Karpas-422 (cell line): ENCODE measurements around the gene TGM4. TPM values are rescaled to one million over a fixed set of nuclear protein-coding genes. Genes with fewer than 3 reads are reported as not detected.

ENCODE experiments used
- DNase-seq: peaks from one replicate; pipeline ENCODE4 v3.0.0-alpha.2; 2015
- H2AFZ ChIP-seq: fragments of 200-600 bp; sonication (generic); 2 replicates; pipeline ENCODE4 v1.6.1; 2014; ENCODE audit warnings: antibody characterized with exemption, low read length, mixed read lengths
- H3K27ac ChIP-seq: fragments of 200-600 bp; sonication (generic); 2 replicates; pipeline ENCODE4 v1.5.1; 2014; ENCODE audit warnings: mild to moderate bottlenecking, low read length, moderate library complexity
- H3K27me3 ChIP-seq: fragments of 200-600 bp; sonication (generic); 2 replicates; pipeline ENCODE4 v1.6.1; 2014; ENCODE audit warnings: low read length, mixed read lengths
- H3K36me3 ChIP-seq: fragments of 200-600 bp; sonication (generic); 2 replicates; pipeline ENCODE4 v1.6.1; 2014; ENCODE audit warnings: low read length, mixed read lengths; ENCODE audit not compliant: insufficient read depth
- H3K4me1 ChIP-seq: fragments of 200-600 bp; sonication (generic); 2 replicates; pipeline ENCODE4 v1.6.1; 2014; ENCODE audit warnings: mild to moderate bottlenecking, low read length, mixed read lengths
- H3K4me2 ChIP-seq: fragments of 200-600 bp; sonication (generic); 2 replicates; pipeline ENCODE4 v1.6.1; 2014; ENCODE audit warnings: low read length, low read depth, mild to moderate bottlenecking; ENCODE audit not compliant: poor library complexity, severe bottlenecking
- H3K4me3 ChIP-seq: fragments of 200-600 bp; sonication (generic); 2 replicates; pipeline ENCODE4 v1.5.1; 2014; ENCODE audit warnings: mild to moderate bottlenecking, antibody characterized with exemption, low read length, mixed read lengths
- H3K79me2 ChIP-seq: fragments of 200-600 bp; sonication (generic); 2 replicates; pipeline ENCODE4 v1.6.1; 2014; ENCODE audit warnings: mild to moderate bottlenecking, low read length, mixed read lengths
- H3K9ac ChIP-seq: fragments of 200-600 bp; sonication (generic); 2 replicates; pipeline ENCODE4 v1.6.0; 2014; ENCODE audit warnings: low read length
- H3K9me2 ChIP-seq: fragments of 200-600 bp; sonication (generic), shearing (Covaris generic); replicated peaks from 2 replicates; pipeline ENCODE4 v1.6.0; 2014; ENCODE audit warnings: mild to moderate bottlenecking, low read length, moderate library complexity; ENCODE audit not compliant: insufficient read depth
- H3K9me3 ChIP-seq: fragments of 300-700, 200-600 bp; sonication (generic); 2 replicates; pipeline ENCODE4 v1.6.1; 2014; ENCODE audit warnings: low read length, mixed read lengths
- H4K20me1 ChIP-seq: fragments of 200-600 bp; sonication (generic); 2 replicates; pipeline ENCODE4 v1.6.1; 2014; ENCODE audit warnings: mild to moderate bottlenecking, antibody characterized with exemption, low read length, low read depth; ENCODE audit not compliant: insufficient read depth
- total RNA-seq: library from RNA; depleted of rRNA; stranded (reverse); fragments of >200 nt; shearing (Covaris generic); gene quantifications from 2 replicates; pipeline ENCODE4 v1.2.3, GENCODE V29; 2014; ENCODE audit warnings: low replicate concordance

TGM4 gene
- total RNA-seq, 1 experiment from 2014 or later: not detected

- H3K36me3 ChIP-seq: no peaks in the 10 kb centered on the region
- H3K9me3 ChIP-seq: no peaks in the 10 kb centered on the region
- H4K20me1 ChIP-seq: no peaks in the 10 kb centered on the region
- no peaks in the 10 kb centered on the region for H3K79me2 ChIP-seq
- H3K4me3 ChIP-seq: peak overlapping the region; percentile 11; the same call in 1 of the 2 replicates
- no peak overlapping the region; the same call in 1 of the 2 replicates for H3K9ac ChIP-seq
- peak overlapping the region; percentile 46 for H3K4me2 ChIP-seq
- H2AFZ ChIP-seq: peak overlapping the region; percentile 23; the same call in 1 of the 2 replicates
- DNase-seq: peak; percentile 63
- peaks cover 8% of the 10 kb centered on the region for H3K4me1 ChIP-seq
- no peak overlapping the region for H3K27ac ChIP-seq
- H3K9me2 ChIP-seq: no peaks in the 10 kb centered on the region
- H3K27me3 ChIP-seq: no peaks in the 10 kb centered on the region
These were observed 22.0 kb downstream of the TGM4 start for GRCh38 chr3:44896440-44896839.

GRCh38 chr3:44899683-44900367 lies 25.4 kb downstream of the TGM4 start:
- Histone ChIP-seq H3K36me3 (no peaks in the 10 kb centered on the region), H3K79me2 (no peaks in the 10 kb centered on the region), H2AFZ (no peak overlapping the region), H4K20me1 (no peaks in the 10 kb centered on the region), H3K9me3 (no peaks in the 10 kb centered on the region), H3K4me1 (peaks cover 8% of the 10 kb centered on the region), H3K27ac (no peak overlapping the region), H3K9me2 (no peaks in the 10 kb centered on the region), H3K9ac (no peak overlapping the region), H3K27me3 (no peaks in the 10 kb centered on the region), H3K4me3 (no peak overlapping the region), H3K4me2 (no peak overlapping the region)
- DNase-seq: no peak

GRCh38 chr3:44902628-44903027 lies 28.2 kb downstream of the TGM4 start:
- no peak overlapping the region for H3K4me2 ChIP-seq

GRCh38 chr3:44903314-44903713 lies 28.9 kb downstream of the TGM4 start:
- H3K9me2 ChIP-seq: no peaks in the 10 kb centered on the region
- no peak overlapping the region for H3K4me3 ChIP-seq
- H3K27me3 ChIP-seq: no peaks in the 10 kb centered on the region
- no peaks in the 10 kb centered on the region; the same call in 1 of the 2 replicates for H3K4me1 ChIP-seq
- H3K9me3 ChIP-seq: no peaks in the 10 kb centered on the region
- H3K27ac ChIP-seq: no peak overlapping the region
- no peak for DNase-seq
- H3K79me2 ChIP-seq: no peaks in the 10 kb centered on the region
- H4K20me1 ChIP-seq: no peaks in the 10 kb centered on the region
- H2AFZ ChIP-seq: no peak overlapping the region
- no peak overlapping the region for H3K4me2 ChIP-seq
- no peak overlapping the region for H3K9ac ChIP-seq
- no peaks in the 10 kb centered on the region for H3K36me3 ChIP-seq

More at GRCh38 chr3:44902628-44903027, 28.2 kb downstream of the TGM4 start:
- H4K20me1 ChIP-seq: no peaks in the 10 kb centered on the region
- no peaks in the 10 kb centered on the region; the same call in 1 of the 2 replicates for H3K4me1 ChIP-seq
- H3K9ac ChIP-seq: no peak overlapping the region
- H3K27me3 ChIP-seq: no peaks in the 10 kb centered on the region
- DNase-seq: no peak
- H3K79me2 ChIP-seq: no peaks in the 10 kb centered on the region
- H3K36me3 ChIP-seq: no peaks in the 10 kb centered on the region
- H3K4me3 ChIP-seq: no peak overlapping the region
- H3K9me3 ChIP-seq: no peaks in the 10 kb centered on the region
- H3K9me2 ChIP-seq: no peaks in the 10 kb centered on the region
- no peak overlapping the region for H2AFZ ChIP-seq
- no peak overlapping the region for H3K27ac ChIP-seq

- Histone ChIP-seq H3K36me3 (no peaks in the 10 kb centered on the region), H3K27ac (no peak overlapping the region), H3K9me3 (no peaks in the 10 kb centered on the region), H4K20me1 (no peaks in the 10 kb centered on the region), H3K4me3 (no peak overlapping the region), H3K4me2 (no peak overlapping the region), H3K27me3 (no peaks in the 10 kb centered on the region), H3K9me2 (no peaks in the 10 kb centered on the region), H3K4me1 (no peaks in the 10 kb centered on the region; the same call in 1 of the 2 replicates), H3K79me2 (no peaks in the 10 kb centered on the region), H2AFZ (no peak overlapping the region), H3K9ac (no peak overlapping the region)
- DNase-seq: no peak
These were observed 29.3 kb downstream of the TGM4 start for GRCh38 chr3:44903751-44904150.

GRCh38 chr3:44905446-44906157 lies 31.2 kb downstream of the TGM4 start:
- Histone ChIP-seq H3K9ac (no peak overlapping the region), H3K4me3 (no peak overlapping the region), H3K27ac (no peak overlapping the region), H2AFZ (no peak overlapping the region), H3K27me3 (no peaks in the 10 kb centered on the region), H3K79me2 (no peaks in the 10 kb centered on the region), H3K4me2 (no peak overlapping the region), H4K20me1 (no peaks in the 10 kb centered on the region), H3K9me3 (no peaks in the 10 kb centered on the region), H3K9me2 (no peaks in the 10 kb centered on the region), H3K4me1 (no peaks in the 10 kb centered on the region; the same call in 1 of the 2 replicates), H3K36me3 (no peaks in the 10 kb centered on the region)
- DNase-seq: no peak

- no peaks in the 10 kb centered on the region; the same call in 1 of the 2 replicates for H3K4me1 ChIP-seq
- H3K9ac ChIP-seq: no peak overlapping the region
- no peak for DNase-seq
- H3K27me3 ChIP-seq: no peaks in the 10 kb centered on the region
- no peak overlapping the region for H3K4me2 ChIP-seq
- no peaks in the 10 kb centered on the region for H3K9me2 ChIP-seq
- H2AFZ ChIP-seq: no peak overlapping the region
- H3K4me3 ChIP-seq: no peak overlapping the region
- no peaks in the 10 kb centered on the region for H3K9me3 ChIP-seq
- H4K20me1 ChIP-seq: no peaks in the 10 kb centered on the region
- no peaks in the 10 kb centered on the region for H3K36me3 ChIP-seq
- no peaks in the 10 kb centered on the region for H3K79me2 ChIP-seq
- H3K27ac ChIP-seq: no peak overlapping the region
These were observed 32.6 kb downstream of the TGM4 start for GRCh38 chr3:44906997-44907396.

- Histone ChIP-seq H3K36me3 (no peaks in the 10 kb centered on the region), H3K4me2 (no peak overlapping the region), H3K79me2 (no peaks in the 10 kb centered on the region), H4K20me1 (no peaks in the 10 kb centered on the region), H2AFZ (no peak overlapping the region), H3K4me3 (no peak overlapping the region), H3K9me3 (no peaks in the 10 kb centered on the region), H3K27ac (no peak overlapping the region), H3K27me3 (no peaks in the 10 kb centered on the region), H3K4me1 (no peaks in the 10 kb centered on the region; the same call in 1 of the 2 replicates), H3K9me2 (no peaks in the 10 kb centered on the region), H3K9ac (no peak overlapping the region)
- DNase-seq: no peak
These were observed 33.2 kb downstream of the TGM4 start for GRCh38 chr3:44907612-44908011.
